Measurements from ENCODE around the gene LRTM2.

The LRTM2 gene

GRCh38 chr12:1803736-1804135 is 16.6 kb upstream of the LRTM2 start:
- Histone ChIP-seq H3K4me1 (ENCODE audit: control insufficient read depth, insufficient read depth, low read length) (no peaks in the 10 kb centered on the region), H3K36me3 (ENCODE audit: control insufficient read depth in 2 of 2, insufficient read depth in 1 of 2, low read length in 2 of 2) (no peaks in the 10 kb centered on the region), H3K9me3 (ENCODE audit: control insufficient read depth, insufficient read depth, low read depth, low read length) (no peaks in the 10 kb centered on the region), H3K4me3 (ENCODE audit: low read depth, low read length) (no peak overlapping the region), H3K27ac (ENCODE audit: extremely low read depth, low read depth, low read length) (no peak overlapping the region)
- ChIA-PET CTCF (interaction anchor here (0.6 to 5.1 kb wide), 4 partner anchors 12 to 481 kb away, joined by 3 to 22 read pairs (median 4); no protein-coding TSS in a partner anchor), POLR2A (no interaction called here)
- TF ChIP-seq PRDM2 (tag by site-specific recombination; IDR thresholded peaks at IDR 0.05; ENCODE audit: borderline replicate concordance) (peak; percentile 49; the same call in 1 of the 2 replicates), ZNF302 (tag by site-specific recombination; IDR thresholded peaks at IDR 0.05; ENCODE audit: low read depth) (no peak), GLI4 (tag by site-specific recombination; IDR thresholded peaks at IDR 0.05) (no peak), ZFP69B (tag by site-specific recombination; IDR thresholded peaks at IDR 0.05) (no peak), PATZ1 (tag by site-specific recombination; IDR thresholded peaks at IDR 0.05) (no peak)

DNA sequence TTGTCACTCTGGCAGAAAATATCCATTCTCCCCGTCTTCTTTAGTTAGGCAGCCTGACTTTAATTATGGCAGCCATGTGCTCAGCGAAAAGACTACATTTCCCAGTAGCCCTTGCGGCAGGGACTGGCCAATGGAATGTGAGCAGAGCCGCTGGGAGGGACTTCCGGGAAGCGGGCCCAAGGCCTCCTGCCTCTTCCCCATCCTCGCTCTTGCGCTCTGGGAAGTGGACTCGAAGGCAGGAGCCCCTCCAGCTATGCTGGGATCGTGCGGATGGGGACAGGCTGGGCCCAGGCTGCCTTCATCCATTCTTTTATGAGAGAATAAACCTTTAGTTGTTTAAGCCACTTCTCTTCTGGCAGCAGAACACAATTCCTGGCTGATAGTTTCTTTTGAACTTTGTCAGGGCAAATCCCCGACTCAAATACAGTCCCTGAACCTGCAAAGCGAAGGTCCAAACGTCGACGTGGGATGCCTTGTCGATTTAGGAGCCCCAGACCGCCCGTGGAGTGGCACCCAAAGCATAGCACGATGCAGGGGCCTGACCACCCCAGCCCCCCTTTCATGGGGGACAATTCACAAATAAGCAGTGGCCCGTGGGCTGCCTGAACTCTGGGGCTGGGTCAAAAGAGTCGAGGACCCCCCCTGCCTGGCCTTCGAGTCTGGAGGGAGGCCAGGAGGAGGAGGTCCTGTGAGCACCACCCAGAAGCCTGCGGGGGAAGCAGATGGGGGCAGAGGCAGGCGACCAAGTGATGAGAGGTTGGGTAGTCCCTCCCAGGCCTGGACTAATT is 15.6 kb upstream of the LRTM2 start:
- Histone ChIP-seq H3K4me1 (ENCODE audit: control insufficient read depth, insufficient read depth, low read length) (no peaks in the 10 kb centered on the region), H3K9me3 (ENCODE audit: control insufficient read depth, insufficient read depth, low read depth, low read length) (no peaks in the 10 kb centered on the region), H3K4me3 (ENCODE audit: low read depth, low read length) (no peak overlapping the region), H3K36me3 (ENCODE audit: control insufficient read depth in 2 of 2, insufficient read depth in 1 of 2, low read length in 2 of 2) (no peaks in the 10 kb centered on the region), H3K27ac (ENCODE audit: extremely low read depth, low read depth, low read length) (no peak overlapping the region)
- ChIA-PET CTCF (interaction anchor here (0.5 to 5.1 kb wide), 4 partner anchors 13 to 151 kb away, joined by 3 to 22 read pairs (median 4); no protein-coding TSS in a partner anchor), POLR2A (no interaction called here)
- peak; percentile 93 for TF ChIP-seq ZNF518A (tag by site-specific recombination; conservative IDR thresholded peaks at IDR 0.05; ENCODE audit: low read depth)
- no peak for TF ChIP-seq ZNF792 (tag by site-specific recombination; IDR thresholded peaks at IDR 0.05)
- no peak for TF ChIP-seq GLI2 (tag by site-specific recombination; IDR thresholded peaks at IDR 0.05; ENCODE audit: borderline replicate concordance, low read depth)
- TF ChIP-seq ZNF624 (tag by site-specific recombination; IDR thresholded peaks at IDR 0.05) = no peak
- TF ChIP-seq ZXDB (tag by site-specific recombination; IDR thresholded peaks at IDR 0.05) = no peak
- TF ChIP-seq PRDM1 (tag by site-specific recombination; IDR thresholded peaks at IDR 0.05) = no peak
- TF ChIP-seq YY2 (tag by site-specific recombination; IDR thresholded peaks at IDR 0.05) = peak; percentile 68
- TF ChIP-seq ZNF114 (tag by site-specific recombination; IDR thresholded peaks at IDR 0.05) = no peak
- no peak for TF ChIP-seq ZIC2 (tag by site-specific recombination; IDR thresholded peaks at IDR 0.05)
- no peak for TF ChIP-seq ZNF248 (tag by site-specific recombination; IDR thresholded peaks at IDR 0.05)
- peak; percentile 38; the same call in 1 of the 2 replicates for TF ChIP-seq ZBTB11 (tag by site-specific recombination; conservative IDR thresholded peaks at IDR 0.05; ENCODE audit: low read depth)
- 0 out of 2 replicates have a peak, but pooled peaks have one; percentile 26 for TF ChIP-seq TRIM28 (IDR thresholded peaks at IDR 0.05; ENCODE audit: borderline replicate concordance, low read length)
